Activated CD8-positive, alpha-beta T cell treated with anti-CD3 and anti-CD28 coated beads for 36 hours (primary cell): ENCODE data around the gene C1QTNF6. TPM values are rescaled to one million over a fixed set of nuclear protein-coding genes. Genes with fewer than 3 reads are reported as not detected.

Source experiments
- ATAC-seq: fragments of 200-7000 bp; cut with Tn5 transposase; one replicate; pipeline ENCODE4 v1.10.0; 2021; ENCODE audit warnings: mild to moderate bottlenecking, moderate library complexity
- CTCF ChIA-PET: fragments of 350-600 bp; sonication (Branson Sonifier 250); formaldehyde crosslinking; loops from one replicate; lab custom pipeline; 2021; ENCODE audit warnings: antibody characterized with exemption; lab: Charles Lee
- POLR2A ChIA-PET: fragments of 350-600 bp; sonication (Branson Sonifier 250); formaldehyde crosslinking; loops from one replicate; lab custom pipeline; 2021; ENCODE audit warnings: antibody characterized with exemption; lab: Charles Lee
- DNase-seq: peaks from one replicate; pipeline ENCODE4 v3.0.0-alpha.2; 2020
- H3K27ac Mint-ChIP-seq: one replicate; pipeline ENCODE4 v1.8.0; 2021; ENCODE audit warnings: mild to moderate bottlenecking, mixed read lengths
- H3K27me3 Mint-ChIP-seq: one replicate; pipeline ENCODE4 v1.8.0; 2021; ENCODE audit warnings: mixed read lengths
- H3K36me3 Mint-ChIP-seq: one replicate; pipeline ENCODE4 v1.8.0; 2021; ENCODE audit warnings: low read depth, mixed read lengths
- H3K4me1 Mint-ChIP-seq: one replicate; pipeline ENCODE4 v1.8.0; 2021; ENCODE audit warnings: low read depth, mixed read lengths
- H3K4me3 Mint-ChIP-seq: one replicate; pipeline ENCODE4 v1.8.0; 2021; ENCODE audit warnings: mild to moderate bottlenecking, moderate library complexity, mixed read lengths
- H3K9me3 Mint-ChIP-seq: one replicate; pipeline ENCODE4 v1.8.0; 2021; ENCODE audit warnings: mixed read lengths
- CTCF ChIP-seq: fragments of 200-600 bp; IDR thresholded peaks from one replicate; pipeline ENCODE4 v1.8.0; 2022; ENCODE audit warnings: antibody characterized with exemption, mild to moderate bottlenecking
- intact Hi-C: fragments of 100-400 bp; cut with micrococcal nuclease; formaldehyde crosslinking; loops from one replicate; pipeline ENCODE4 v1.10.0; 2022
- total RNA-seq, 2 experiments: library from RNA; stranded (reverse); gene quantifications; one replicate each; pipeline ENCODE4 v1.2.3, GENCODE V29; 2021

Gene C1QTNF6
- total RNA-seq, 2 experiments from 2014 or later: 6.4 TPM

- Mint-ChIP-seq H3K4me3 (no peak overlapping the region), H3K27me3 (no peaks in the 10 kb centered on the region), H3K27ac (no peak overlapping the region), H3K9me3 (no peaks in the 10 kb centered on the region), H3K36me3 (no peaks in the 10 kb centered on the region), H3K4me1 (peaks cover 28% of the 10 kb centered on the region)
- intact Hi-C loops: no loop called here
- no peak for ATAC-seq
- POLR2A ChIA-PET: interaction anchor here (1.3 kb wide), 1 partner anchor 13 kb away, joined by 3 read pairs; no protein-coding TSS in a partner anchor
- no peak for DNase-seq
- CTCF ChIA-PET: interaction anchor here (0.8 to 1.8 kb wide), 2 partner anchors 13 to 29 kb away, joined by 3 to 10 read pairs; partner anchors contain the start of gene IL2RB
- no peak for TF ChIP-seq CTCF
Observed at GRCh38 chr22:37179126-37179470, 8.9 kb downstream of the C1QTNF6 start.

- TF ChIP-seq CTCF: no peak
- Mint-ChIP-seq H3K9me3 (no peaks in the 10 kb centered on the region), H3K27me3 (no peaks in the 10 kb centered on the region), H3K4me3 (no peak overlapping the region), H3K4me1 (peaks cover 22% of the 10 kb centered on the region), H3K27ac (no peak overlapping the region), H3K36me3 (no peaks in the 10 kb centered on the region)
- intact Hi-C loops: no loop called here
- DNase-seq: no peak
- ChIA-PET POLR2A (interaction anchor here (0.6 to 2.1 kb wide), 6 partner anchors 12 to 91 kb away, joined by 3 to 9 read pairs (median 3); no protein-coding TSS in a partner anchor), CTCF (interaction anchor here (0.8 to 1.8 kb wide), 4 partner anchors 12 to 29 kb away, joined by 3 to 10 read pairs (median 3); partner anchors contain the start of gene IL2RB)
- ATAC-seq: no peak
Observed at GRCh38 chr22:37178350-37179125, 9.5 kb downstream of the C1QTNF6 start.

- Mint-ChIP-seq H3K4me3 (no peak overlapping the region), H3K27me3 (no peaks in the 10 kb centered on the region), H3K4me1 (peaks cover 17% of the 10 kb centered on the region), H3K9me3 (no peaks in the 10 kb centered on the region), H3K27ac (no peak overlapping the region), H3K36me3 (no peaks in the 10 kb centered on the region)
- CTCF ChIA-PET: interaction anchor here (1.1 to 1.8 kb wide), 3 partner anchors 11 to 22 kb away, joined by 3 to 10 read pairs (median 3); no protein-coding TSS in a partner anchor
- DNase-seq: no peak
- TF ChIP-seq CTCF: no peak
- POLR2A ChIA-PET: interaction anchor here (0.7 to 2.1 kb wide), 8 partner anchors 10 to 125 kb away, joined by 3 to 9 read pairs (median 4); partner anchors contain the start of gene C1QTNF6
- intact Hi-C loops: no loop called here
- no peak for ATAC-seq
Observed at GRCh38 chr22:37177755-37178154, 10.3 kb downstream of the C1QTNF6 start.

- ATAC-seq (no peak), DNase-seq (peak; percentile 4)
- no peaks in the 10 kb centered on the region for H3K9me3 Mint-ChIP-seq
- ChIA-PET POLR2A (interaction anchor here (0.7 to 2.1 kb wide), 6 partner anchors 10 to 124 kb away, joined by 3 to 9 read pairs (median 4); partner anchors contain the start of gene C1QTNF6), CTCF (interaction anchor here (1.1 to 1.8 kb wide), 3 partner anchors 11 to 22 kb away, joined by 3 to 10 read pairs (median 3); no protein-coding TSS in a partner anchor)
- H3K36me3 Mint-ChIP-seq: no peaks in the 10 kb centered on the region
- peak overlapping the region; percentile 18 for H3K27ac Mint-ChIP-seq
- intact Hi-C loops: no loop called here
- no peak overlapping the region for H3K4me3 Mint-ChIP-seq
- no peaks in the 10 kb centered on the region for H3K27me3 Mint-ChIP-seq
- TF ChIP-seq CTCF: no peak
- H3K4me1 Mint-ChIP-seq: peaks cover 17% of the 10 kb centered on the region
Observed at GRCh38 chr22:37177221-37177620, 10.8 kb downstream of the C1QTNF6 start.
